ENCODE data around the gene ASPA. TPM values are rescaled to one million over a fixed set of nuclear protein-coding genes. Genes with fewer than 3 reads are reported as not detected.

ASPA gene
- total RNA-seq, 1 donor: 0.36 TPM

- Histone ChIP-seq H3K36me3 (ENCODE audit: insufficient read depth, low read length) (no peaks in the 10 kb centered on the region), H3K4me2 (ENCODE audit: insufficient read depth, low read length) (no peak overlapping the region), H4K20me1 (ENCODE audit: insufficient read depth, low read length) (no peaks in the 10 kb centered on the region), H3K79me2 (ENCODE audit: insufficient read depth, low read length) (no peaks in the 10 kb centered on the region), H3K27ac (ENCODE audit: low read depth, low read length) (no peak overlapping the region), H3K9me3 (ENCODE audit: low read depth, low read length) (no peaks in the 10 kb centered on the region), H2AFZ (ENCODE audit: low read length) (no peak overlapping the region), H3K27me3 (ENCODE audit: insufficient read depth, low read length) (no peaks in the 10 kb centered on the region), H3K4me1 (ENCODE audit: insufficient read depth, low read length) (no peaks in the 10 kb centered on the region), H3K4me3 (ENCODE audit: insufficient read depth, low read length) (no peak overlapping the region)
- TF ChIP-seq CTCF (IDR thresholded peaks at IDR 0.05; ENCODE audit: extremely low read depth, low read depth, low read length): no peak
- no peak for DNase-seq (ENCODE audit: insufficient read length, low spot score, missing footprints)
These were observed 29.2 kb downstream of the ASPA start for GRCh38 chr17:3505008-3505407.

GRCh38 chr17:3506054-3506453 lies 30.3 kb downstream of the ASPA start:
- DNase-seq (ENCODE audit: insufficient read length, low spot score, missing footprints): no peak
- Histone ChIP-seq H3K27ac (ENCODE audit: low read depth, low read length) (no peak overlapping the region), H3K79me2 (ENCODE audit: insufficient read depth, low read length) (no peaks in the 10 kb centered on the region), H3K4me2 (ENCODE audit: insufficient read depth, low read length) (no peak overlapping the region), H3K9me3 (ENCODE audit: low read depth, low read length) (no peaks in the 10 kb centered on the region), H4K20me1 (ENCODE audit: insufficient read depth, low read length) (no peaks in the 10 kb centered on the region), H3K27me3 (ENCODE audit: insufficient read depth, low read length) (no peaks in the 10 kb centered on the region), H3K4me3 (ENCODE audit: insufficient read depth, low read length) (no peak overlapping the region), H3K36me3 (ENCODE audit: insufficient read depth, low read length) (no peaks in the 10 kb centered on the region), H2AFZ (ENCODE audit: low read length) (no peak overlapping the region), H3K4me1 (ENCODE audit: insufficient read depth, low read length) (no peaks in the 10 kb centered on the region)
- no peak for TF ChIP-seq CTCF (IDR thresholded peaks at IDR 0.05; ENCODE audit: extremely low read depth, low read depth, low read length)

- DNase-seq (ENCODE audit: insufficient read length, low spot score, missing footprints): no peak
- Histone ChIP-seq H3K27me3 (ENCODE audit: insufficient read depth, low read length) (no peaks in the 10 kb centered on the region), H3K4me3 (ENCODE audit: insufficient read depth, low read length) (no peak overlapping the region), H3K4me1 (ENCODE audit: insufficient read depth, low read length) (no peaks in the 10 kb centered on the region), H3K9me3 (ENCODE audit: low read depth, low read length) (no peaks in the 10 kb centered on the region), H3K4me2 (ENCODE audit: insufficient read depth, low read length) (no peak overlapping the region), H2AFZ (ENCODE audit: low read length) (no peak overlapping the region), H3K79me2 (ENCODE audit: insufficient read depth, low read length) (no peaks in the 10 kb centered on the region), H4K20me1 (ENCODE audit: insufficient read depth, low read length) (no peaks in the 10 kb centered on the region), H3K36me3 (ENCODE audit: insufficient read depth, low read length) (no peaks in the 10 kb centered on the region), H3K27ac (ENCODE audit: low read depth, low read length) (no peak overlapping the region)
- no peak for TF ChIP-seq CTCF (IDR thresholded peaks at IDR 0.05; ENCODE audit: extremely low read depth, low read depth, low read length)
These were observed 31.3 kb downstream of the ASPA start for GRCh38 chr17:3507071-3507470.

GRCh38 chr17:3507869-3508268 lies 32.1 kb downstream of the ASPA start:
- TF ChIP-seq CTCF (IDR thresholded peaks at IDR 0.05; ENCODE audit: extremely low read depth, low read depth, low read length): no peak
- peaks cover 2% of the 10 kb centered on the region for H3K4me1 ChIP-seq (ENCODE audit: insufficient read depth, low read length)
- no peaks in the 10 kb centered on the region for H4K20me1 ChIP-seq (ENCODE audit: insufficient read depth, low read length)
- no peak overlapping the region for H3K4me2 ChIP-seq (ENCODE audit: insufficient read depth, low read length)
- H3K27me3 ChIP-seq (ENCODE audit: insufficient read depth, low read length): no peaks in the 10 kb centered on the region
- no peak overlapping the region for H3K4me3 ChIP-seq (ENCODE audit: insufficient read depth, low read length)
- H3K9me3 ChIP-seq (ENCODE audit: low read depth, low read length): no peaks in the 10 kb centered on the region
- no peaks in the 10 kb centered on the region for H3K79me2 ChIP-seq (ENCODE audit: insufficient read depth, low read length)
- H3K27ac ChIP-seq (ENCODE audit: low read depth, low read length): no peak overlapping the region
- no peak overlapping the region for H2AFZ ChIP-seq (ENCODE audit: low read length)
- DNase-seq (ENCODE audit: insufficient read length, low spot score, missing footprints): no peak
- H3K36me3 ChIP-seq (ENCODE audit: insufficient read depth, low read length): no peaks in the 10 kb centered on the region
